Ishikawa (cell line): Measurements from ENCODE around the gene CTNND2.

Experiments used
- CEBPB ChIP-seq: IDR thresholded peaks from 2 replicates; pipeline ENCODE4 v1.6.1; 2012
- CREB1 ChIP-seq: IDR thresholded peaks from 2 replicates; pipeline ENCODE4 v1.6.1; 2012; ENCODE audit warnings: low read depth
- EGR1 ChIP-seq: IDR thresholded peaks from 2 replicates; pipeline ENCODE4 v1.6.1; 2012
- EP300 ChIP-seq: IDR thresholded peaks from 2 replicates; pipeline ENCODE4 v1.6.1; 2012; ENCODE audit warnings: borderline replicate concordance
- FOXM1 ChIP-seq: IDR thresholded peaks from 2 replicates; pipeline ENCODE4 v1.6.1; 2012; ENCODE audit warnings: low read depth, borderline replicate concordance
- NFIC ChIP-seq: IDR thresholded peaks from 2 replicates; pipeline ENCODE4 v1.6.1; 2012
- RAD21 ChIP-seq: IDR thresholded peaks from 2 replicates; pipeline ENCODE4 v1.6.1; 2012; ENCODE audit warnings: low read depth
- REST ChIP-seq: IDR thresholded peaks from 2 replicates; pipeline ENCODE4 v1.6.1; 2012; ENCODE audit warnings: low read depth, mild to moderate bottlenecking
- TAF1 ChIP-seq: IDR thresholded peaks from 2 replicates; pipeline ENCODE4 v1.6.1; 2012; ENCODE audit warnings: low read depth, mild to moderate bottlenecking
- TCF12 ChIP-seq: IDR thresholded peaks from 2 replicates; pipeline ENCODE4 v1.6.1; 2012; ENCODE audit warnings: low read depth
- TEAD4 ChIP-seq: IDR thresholded peaks from 2 replicates; pipeline ENCODE4 v1.6.1; 2012
- YY1 ChIP-seq: IDR thresholded peaks from 2 replicates; pipeline ENCODE4 v1.6.1; 2012; ENCODE audit warnings: low read depth
- ZBTB7A ChIP-seq: IDR thresholded peaks from 2 replicates; pipeline ENCODE4 v1.6.1; 2012; ENCODE audit warnings: low read depth
- TF ChIP-seq, protein P1 (sequence below): IDR thresholded peaks from 2 replicates; pipeline ENCODE4 v1.6.1; 2012
- TF ChIP-seq, protein P2 (sequence below): IDR thresholded peaks from 2 replicates; pipeline ENCODE4 v1.6.1; 2012

Gene CTNND2

GRCh38 chr5:11510889-11511288 is 393.4 kb downstream of the CTNND2 start:
- no peak for TF ChIP-seq CEBPB
- TF ChIP-seq RAD21, result no peak
- TF ChIP-seq YY1, result no peak
- TF ChIP-seq CREB1, result no peak
- TF ChIP-seq EGR1, result no peak
- TF ChIP-seq ZBTB7A, result no peak
- no peak for TF ChIP-seq EP300

- TF ChIP-seq FOXM1 (no peak), REST (no peak), CEBPB (no peak), CREB1 (no peak), TEAD4 (no peak), EP300 (no peak), TCF12 (no peak), RAD21 (no peak), NFIC (no peak)
- TF ChIP-seq, protein P1, sequence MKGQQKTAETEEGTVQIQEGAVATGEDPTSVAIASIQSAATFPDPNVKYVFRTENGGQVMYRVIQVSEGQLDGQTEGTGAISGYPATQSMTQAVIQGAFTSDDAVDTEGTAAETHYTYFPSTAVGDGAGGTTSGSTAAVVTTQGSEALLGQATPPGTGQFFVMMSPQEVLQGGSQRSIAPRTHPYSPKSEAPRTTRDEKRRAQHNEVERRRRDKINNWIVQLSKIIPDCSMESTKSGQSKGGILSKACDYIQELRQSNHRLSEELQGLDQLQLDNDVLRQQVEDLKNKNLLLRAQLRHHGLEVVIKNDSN, result no peak
Measured at GRCh38 chr5:11509793-11510192, 394.5 kb downstream of the CTNND2 start.

- TF ChIP-seq ZBTB7A (no peak), NFIC (no peak), CEBPB (no peak), CREB1 (no peak), TEAD4 (no peak), RAD21 (no peak), EGR1 (no peak), FOXM1 (no peak), EP300 (no peak), TCF12 (no peak), TAF1 (no peak), YY1 (no peak)
- TF ChIP-seq, protein P2, sequence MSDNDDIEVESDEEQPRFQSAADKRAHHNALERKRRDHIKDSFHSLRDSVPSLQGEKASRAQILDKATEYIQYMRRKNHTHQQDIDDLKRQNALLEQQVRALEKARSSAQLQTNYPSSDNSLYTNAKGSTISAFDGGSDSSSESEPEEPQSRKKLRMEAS, result no peak
Measured at GRCh38 chr5:11507156-11507910, 396.9 kb downstream of the CTNND2 start.

DNA sequence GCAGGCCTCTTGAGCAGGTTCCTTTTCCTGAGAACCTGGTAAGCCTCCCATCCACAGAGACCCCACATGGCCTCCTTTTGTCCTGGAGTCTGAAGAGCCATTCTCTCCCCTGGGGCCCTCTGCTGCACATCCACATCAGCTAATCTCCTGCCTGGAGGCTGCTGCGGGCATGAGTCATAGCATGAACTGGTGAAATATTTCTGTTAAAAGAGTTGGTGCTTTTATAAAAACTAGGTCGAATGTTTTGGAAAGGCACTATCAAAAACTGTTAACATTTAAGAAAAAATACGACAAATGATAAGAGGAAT is 399.4 kb downstream of the CTNND2 start:
- TF ChIP-seq TAF1 (no peak), NFIC (no peak), TEAD4 (no peak), YY1 (no peak)

DNA sequence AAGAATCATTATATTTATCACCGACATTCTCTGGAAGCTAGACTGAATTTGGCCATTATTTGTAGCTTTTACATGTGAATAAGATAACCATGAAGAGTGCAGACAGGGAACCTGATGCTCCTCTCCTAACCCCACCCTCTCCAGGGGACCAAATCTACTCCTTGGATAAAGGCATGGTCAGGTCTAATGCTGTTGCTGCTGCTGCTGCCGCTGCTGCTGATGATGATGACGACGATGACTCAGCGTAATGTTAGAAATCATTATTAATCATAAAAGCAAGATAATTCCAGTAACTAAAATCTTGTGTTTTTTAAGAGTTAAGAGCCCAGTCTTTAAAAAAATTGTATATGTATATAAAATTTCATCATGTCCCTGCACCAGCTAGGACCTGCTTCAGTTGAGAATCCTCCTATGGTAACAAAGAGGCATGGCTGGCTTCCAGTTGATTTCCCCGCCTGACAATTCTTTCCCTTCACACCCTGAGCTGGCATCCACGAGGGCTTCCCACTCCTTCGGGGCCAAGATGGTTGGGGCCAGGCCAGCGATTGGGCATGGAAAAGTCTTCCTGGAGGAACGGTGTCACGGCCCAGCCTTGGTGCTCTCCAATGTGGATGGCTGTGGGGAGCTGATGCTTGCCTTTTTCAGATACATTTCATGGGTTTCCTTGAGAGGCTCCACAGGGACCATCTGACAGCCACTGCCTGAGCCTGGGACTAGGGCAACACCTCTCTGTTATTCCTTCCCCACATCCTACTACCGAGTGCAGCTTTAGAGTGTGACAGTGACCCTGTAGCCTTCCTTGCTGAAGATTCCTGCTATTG is 400.0 kb downstream of the CTNND2 start:
- no peak for TF ChIP-seq EGR1
- TF ChIP-seq EP300, result no peak
- TF ChIP-seq REST, result no peak
- no peak for TF ChIP-seq NFIC
- TF ChIP-seq, protein P2, result no peak
- TF ChIP-seq CEBPB, result no peak
- no peak for TF ChIP-seq TEAD4
- TF ChIP-seq ZBTB7A, result no peak
- no peak for TF ChIP-seq TCF12
- TF ChIP-seq YY1, result no peak
- no peak for TF ChIP-seq TAF1
- TF ChIP-seq, protein P1, result no peak
- TF ChIP-seq RAD21, result no peak
- no peak for TF ChIP-seq CREB1
- no peak for TF ChIP-seq FOXM1
